Type B pancreatic cell (in vitro differentiated cells): Measurements from ENCODE around the gene AFDN. TPM values are rescaled to one million over a fixed set of nuclear protein-coding genes. Genes with fewer than 3 reads are reported as not detected.

ENCODE experiments used
- DNase-seq: peaks from one replicate; pipeline ENCODE4 v3.0.0; 2021; ENCODE audit warnings: mixed read lengths; ENCODE audit not compliant: unreplicated experiment; ENCODE audit errors: extremely low spot score
- H3K27ac Mint-ChIP-seq: 2 replicates; pipeline ENCODE4 v1.8.0; 2021; ENCODE audit warnings: mild to moderate bottlenecking, mixed read lengths
- H3K27me3 Mint-ChIP-seq: 2 replicates; pipeline ENCODE4 v1.8.0; 2021; ENCODE audit warnings: mixed read lengths
- H3K36me3 Mint-ChIP-seq: 2 replicates; pipeline ENCODE4 v1.8.0; 2021; ENCODE audit warnings: mixed read lengths
- H3K4me1 Mint-ChIP-seq: one replicate; pipeline ENCODE4 v1.8.0; 2021; ENCODE audit warnings: mixed read lengths; ENCODE audit not compliant: unreplicated experiment
- H3K4me3 Mint-ChIP-seq: 2 replicates; pipeline ENCODE4 v1.8.0; 2021; ENCODE audit warnings: mild to moderate bottlenecking, mixed read lengths
- H3K9me3 Mint-ChIP-seq: 2 replicates; pipeline ENCODE4 v1.8.0; 2021; ENCODE audit warnings: mixed read lengths
- CTCF ChIP-seq: fragments of 200-600 bp; sonication (generic); conservative IDR thresholded peaks from 2 replicates; pipeline ENCODE4 v1.5.0; 2021; ENCODE audit warnings: antibody characterized with exemption, mild to moderate bottlenecking
- total RNA-seq: library from RNA; stranded (reverse); gene quantifications from 2 replicates; pipeline ENCODE4 v1.2.1, GENCODE V29; 2021; ENCODE audit warnings: low replicate concordance

The AFDN gene
- total RNA-seq, 1 donor from 2014 or later: 154 TPM

GRCh38 chr6:167965592-167966539 is 139.2 kb downstream of the AFDN start:
- Mint-ChIP-seq H3K4me1 (peaks cover 25% of the 10 kb centered on the region), H3K4me3 (no peak overlapping the region), H3K9me3 (no peaks in the 10 kb centered on the region), H3K27me3 (no peaks in the 10 kb centered on the region), H3K36me3 (peaks cover 53% of the 10 kb centered on the region), H3K27ac (peak overlapping the region; percentile 36)
- no peak for DNase-seq
- no peak for TF ChIP-seq CTCF

GRCh38 chr6:167966540-167966905 is 139.8 kb downstream of the AFDN start:
- DNase-seq: no peak
- Mint-ChIP-seq H3K27ac (peak overlapping the region; percentile 36), H3K27me3 (no peaks in the 10 kb centered on the region), H3K36me3 (peaks cover 48% of the 10 kb centered on the region), H3K9me3 (no peaks in the 10 kb centered on the region), H3K4me1 (peaks cover 23% of the 10 kb centered on the region), H3K4me3 (no peak overlapping the region)
- TF ChIP-seq CTCF: no peak

- Mint-ChIP-seq H3K27ac (no peak overlapping the region), H3K27me3 (no peaks in the 10 kb centered on the region), H3K4me3 (no peak overlapping the region), H3K36me3 (peaks cover 49% of the 10 kb centered on the region), H3K9me3 (no peaks in the 10 kb centered on the region), H3K4me1 (peaks cover 30% of the 10 kb centered on the region)
- TF ChIP-seq CTCF: peak; percentile 66
- DNase-seq: no peak
Observed at GRCh38 chr6:167968091-167968490, 141.4 kb downstream of the AFDN start.

GRCh38 chr6:167970230-167970629 is 143.5 kb downstream of the AFDN start:
- DNase-seq: no peak
- Mint-ChIP-seq H3K27me3 (no peaks in the 10 kb centered on the region), H3K9me3 (no peaks in the 10 kb centered on the region), H3K27ac (no peak overlapping the region), H3K36me3 (peaks cover 39% of the 10 kb centered on the region), H3K4me1 (peaks cover 37% of the 10 kb centered on the region), H3K4me3 (no peak overlapping the region)
- no peak for TF ChIP-seq CTCF

GRCh38 chr6:167972193-167972592 is 145.5 kb downstream of the AFDN start:
- H3K4me1 Mint-ChIP-seq: peaks cover 32% of the 10 kb centered on the region
- H3K4me3 Mint-ChIP-seq: no peak overlapping the region
- H3K27ac Mint-ChIP-seq: no peak overlapping the region
- no peaks in the 10 kb centered on the region for H3K9me3 Mint-ChIP-seq
- no peak for DNase-seq
- TF ChIP-seq CTCF: no peak
- peaks cover 26% of the 10 kb centered on the region for H3K36me3 Mint-ChIP-seq
- H3K27me3 Mint-ChIP-seq: no peaks in the 10 kb centered on the region
